Liver (tissue), 3 donors: ENCODE data around the gene EHD2.

Source experiments
- FOXA1 ChIP-seq: IDR thresholded peaks from 2 replicates; pipeline ENCODE4 v1.6.1; 2016; ENCODE audit warnings: antibody characterized with exemption
- GABPA ChIP-seq, 2 donors: IDR thresholded peaks in 1 of 2; conservative IDR thresholded peaks in 1 of 2; 2 replicates each; pipeline ENCODE4 v1.6.1; 2016; ENCODE audit warnings: antibody characterized with exemption in 2 of 2, mild to moderate bottlenecking in 1 of 2, moderate library complexity in 1 of 2
- HNF4G ChIP-seq: IDR thresholded peaks from 2 replicates; pipeline ENCODE4 v1.6.1; 2016; ENCODE audit warnings: antibody characterized with exemption
- JUND ChIP-seq, 2 donors: IDR thresholded peaks; 2 replicates each; pipeline ENCODE4 v1.6.1; 2016; ENCODE audit warnings: antibody characterized with exemption in 2 of 2
- NR2F2 ChIP-seq: IDR thresholded peaks from 2 replicates; pipeline ENCODE4 v1.6.1; 2016; ENCODE audit warnings: antibody characterized with exemption
- RAD21 ChIP-seq, 2 donors: IDR thresholded peaks; 2 replicates each; pipeline ENCODE4 v1.6.1; 2016; ENCODE audit warnings: antibody characterized with exemption in 2 of 2, mild to moderate bottlenecking in 2 of 2
- SP1 ChIP-seq: IDR thresholded peaks from 2 replicates; pipeline ENCODE4 v1.6.1; 2018; ENCODE audit warnings: antibody characterized with exemption, mild to moderate bottlenecking
- TAF1 ChIP-seq: conservative IDR thresholded peaks from 2 replicates; pipeline ENCODE4 v1.6.1; 2016; ENCODE audit warnings: antibody characterized with exemption, mild to moderate bottlenecking
- YY1 ChIP-seq: IDR thresholded peaks from 2 replicates; pipeline ENCODE4 v1.6.1; 2016; ENCODE audit warnings: antibody characterized with exemption, mild to moderate bottlenecking
- TF ChIP-seq, protein P1 (sequence below): fragments of 150-350 bp; IDR thresholded peaks from 2 replicates; pipeline ENCODE4 v1.5.1; 2017; ENCODE audit warnings: improper control_type of control experiment, low read depth, low read length; ENCODE audit not compliant: missing input control
- TF ChIP-seq, protein P2 (sequence below): IDR thresholded peaks from 2 replicates; pipeline ENCODE4 v1.6.1; 2016; ENCODE audit warnings: antibody characterized with exemption, mild to moderate bottlenecking
- TF ChIP-seq, protein P3 (sequence below): IDR thresholded peaks from 2 replicates; pipeline ENCODE4 v1.6.1; 2016; ENCODE audit warnings: antibody characterized with exemption
- donor health status: healthy.
- donor health status: healthy.

DNA sequence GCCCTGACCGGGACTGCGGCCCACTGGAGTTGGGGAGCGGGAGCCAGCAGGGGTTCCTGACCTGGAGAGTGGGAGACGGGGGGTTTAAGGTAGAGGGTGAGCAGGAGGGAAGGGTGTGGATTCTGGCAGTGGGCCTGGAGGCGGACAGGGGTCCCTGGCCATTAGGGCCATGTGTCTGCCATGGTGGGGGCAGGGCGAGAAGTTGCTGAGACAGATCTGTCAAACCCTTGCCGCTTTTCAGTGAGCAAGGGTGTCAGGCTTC, 53.1 kb downstream of the EHD2 start:
- TF ChIP-seq, protein P1, sequence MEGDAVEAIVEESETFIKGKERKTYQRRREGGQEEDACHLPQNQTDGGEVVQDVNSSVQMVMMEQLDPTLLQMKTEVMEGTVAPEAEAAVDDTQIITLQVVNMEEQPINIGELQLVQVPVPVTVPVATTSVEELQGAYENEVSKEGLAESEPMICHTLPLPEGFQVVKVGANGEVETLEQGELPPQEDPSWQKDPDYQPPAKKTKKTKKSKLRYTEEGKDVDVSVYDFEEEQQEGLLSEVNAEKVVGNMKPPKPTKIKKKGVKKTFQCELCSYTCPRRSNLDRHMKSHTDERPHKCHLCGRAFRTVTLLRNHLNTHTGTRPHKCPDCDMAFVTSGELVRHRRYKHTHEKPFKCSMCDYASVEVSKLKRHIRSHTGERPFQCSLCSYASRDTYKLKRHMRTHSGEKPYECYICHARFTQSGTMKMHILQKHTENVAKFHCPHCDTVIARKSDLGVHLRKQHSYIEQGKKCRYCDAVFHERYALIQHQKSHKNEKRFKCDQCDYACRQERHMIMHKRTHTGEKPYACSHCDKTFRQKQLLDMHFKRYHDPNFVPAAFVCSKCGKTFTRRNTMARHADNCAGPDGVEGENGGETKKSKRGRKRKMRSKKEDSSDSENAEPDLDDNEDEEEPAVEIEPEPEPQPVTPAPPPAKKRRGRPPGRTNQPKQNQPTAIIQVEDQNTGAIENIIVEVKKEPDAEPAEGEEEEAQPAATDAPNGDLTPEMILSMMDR, result no peak
- TF ChIP-seq RAD21 (IDR thresholded peaks at IDR 0.05), result no peak
- TF ChIP-seq JUND (IDR thresholded peaks at IDR 0.05), result no peak
- TF ChIP-seq, protein P2, sequence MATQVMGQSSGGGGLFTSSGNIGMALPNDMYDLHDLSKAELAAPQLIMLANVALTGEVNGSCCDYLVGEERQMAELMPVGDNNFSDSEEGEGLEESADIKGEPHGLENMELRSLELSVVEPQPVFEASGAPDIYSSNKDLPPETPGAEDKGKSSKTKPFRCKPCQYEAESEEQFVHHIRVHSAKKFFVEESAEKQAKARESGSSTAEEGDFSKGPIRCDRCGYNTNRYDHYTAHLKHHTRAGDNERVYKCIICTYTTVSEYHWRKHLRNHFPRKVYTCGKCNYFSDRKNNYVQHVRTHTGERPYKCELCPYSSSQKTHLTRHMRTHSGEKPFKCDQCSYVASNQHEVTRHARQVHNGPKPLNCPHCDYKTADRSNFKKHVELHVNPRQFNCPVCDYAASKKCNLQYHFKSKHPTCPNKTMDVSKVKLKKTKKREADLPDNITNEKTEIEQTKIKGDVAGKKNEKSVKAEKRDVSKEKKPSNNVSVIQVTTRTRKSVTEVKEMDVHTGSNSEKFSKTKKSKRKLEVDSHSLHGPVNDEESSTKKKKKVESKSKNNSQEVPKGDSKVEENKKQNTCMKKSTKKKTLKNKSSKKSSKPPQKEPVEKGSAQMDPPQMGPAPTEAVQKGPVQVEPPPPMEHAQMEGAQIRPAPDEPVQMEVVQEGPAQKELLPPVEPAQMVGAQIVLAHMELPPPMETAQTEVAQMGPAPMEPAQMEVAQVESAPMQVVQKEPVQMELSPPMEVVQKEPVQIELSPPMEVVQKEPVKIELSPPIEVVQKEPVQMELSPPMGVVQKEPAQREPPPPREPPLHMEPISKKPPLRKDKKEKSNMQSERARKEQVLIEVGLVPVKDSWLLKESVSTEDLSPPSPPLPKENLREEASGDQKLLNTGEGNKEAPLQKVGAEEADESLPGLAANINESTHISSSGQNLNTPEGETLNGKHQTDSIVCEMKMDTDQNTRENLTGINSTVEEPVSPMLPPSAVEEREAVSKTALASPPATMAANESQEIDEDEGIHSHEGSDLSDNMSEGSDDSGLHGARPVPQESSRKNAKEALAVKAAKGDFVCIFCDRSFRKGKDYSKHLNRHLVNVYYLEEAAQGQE, result no peak
- no peak for TF ChIP-seq SP1
- TF ChIP-seq GABPA (IDR thresholded peaks at IDR 0.05 in 1 of 2, conservative IDR thresholded peaks at IDR 0.05 in 1 of 2), result no peak
- TF ChIP-seq, protein P3, sequence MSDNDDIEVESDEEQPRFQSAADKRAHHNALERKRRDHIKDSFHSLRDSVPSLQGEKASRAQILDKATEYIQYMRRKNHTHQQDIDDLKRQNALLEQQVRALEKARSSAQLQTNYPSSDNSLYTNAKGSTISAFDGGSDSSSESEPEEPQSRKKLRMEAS, result no peak
- TF ChIP-seq NR2F2, result no peak
- no peak for TF ChIP-seq YY1
- no peak for TF ChIP-seq HNF4G
- no peak for TF ChIP-seq FOXA1
- no peak for TF ChIP-seq TAF1
